Measurements from ENCODE around the gene ROR1.
"Not testable (repeated sequence)": the region's sequence is repeated elsewhere in the genome, so short reads cannot be mapped to it uniquely, and the experiment has no call there.

Gene ROR1

DNA sequence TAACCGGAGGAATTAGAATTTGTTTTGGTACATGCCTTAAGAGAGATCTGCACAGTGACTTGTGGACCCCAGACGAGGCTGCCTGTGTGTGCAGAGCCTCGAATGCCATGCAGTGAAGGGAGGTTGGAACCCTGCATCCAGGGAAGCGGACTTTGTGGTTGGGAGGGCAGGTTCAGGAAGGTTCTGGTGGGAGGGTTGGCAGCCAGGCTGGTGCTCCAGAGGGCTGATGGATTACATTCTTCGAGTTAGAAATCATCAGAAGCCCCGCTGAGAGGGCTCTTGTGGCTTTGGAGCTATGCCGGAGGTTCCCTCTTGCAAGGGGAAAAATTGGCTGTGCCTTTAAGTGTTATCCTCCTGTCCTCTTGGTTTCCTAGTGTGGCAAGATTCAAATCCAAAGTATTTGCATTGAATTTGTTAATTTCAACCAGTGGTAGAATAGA, 21.1 kb downstream of the ROR1 start:
- no peak for DNase-seq

DNA sequence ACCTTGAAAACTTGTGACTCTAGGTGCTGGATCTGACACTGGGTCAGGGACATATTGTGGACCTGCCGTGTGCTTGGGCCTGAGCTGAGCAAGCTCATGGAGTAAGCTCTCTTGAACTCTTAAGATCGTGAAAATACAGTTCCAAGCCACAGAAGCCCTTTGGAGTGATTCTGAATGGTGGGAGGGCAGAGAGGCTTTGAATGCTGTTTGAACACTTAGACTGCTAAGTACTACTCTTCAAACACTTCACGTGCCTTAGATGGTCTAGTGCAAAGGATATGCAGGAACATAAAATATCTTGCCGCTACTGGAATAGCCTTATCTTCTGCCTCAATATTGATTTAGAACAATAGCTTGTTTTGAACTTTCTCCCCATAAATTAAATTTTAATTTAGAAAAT, 21.6 kb downstream of the ROR1 start:
- no peak for DNase-seq

DNA sequence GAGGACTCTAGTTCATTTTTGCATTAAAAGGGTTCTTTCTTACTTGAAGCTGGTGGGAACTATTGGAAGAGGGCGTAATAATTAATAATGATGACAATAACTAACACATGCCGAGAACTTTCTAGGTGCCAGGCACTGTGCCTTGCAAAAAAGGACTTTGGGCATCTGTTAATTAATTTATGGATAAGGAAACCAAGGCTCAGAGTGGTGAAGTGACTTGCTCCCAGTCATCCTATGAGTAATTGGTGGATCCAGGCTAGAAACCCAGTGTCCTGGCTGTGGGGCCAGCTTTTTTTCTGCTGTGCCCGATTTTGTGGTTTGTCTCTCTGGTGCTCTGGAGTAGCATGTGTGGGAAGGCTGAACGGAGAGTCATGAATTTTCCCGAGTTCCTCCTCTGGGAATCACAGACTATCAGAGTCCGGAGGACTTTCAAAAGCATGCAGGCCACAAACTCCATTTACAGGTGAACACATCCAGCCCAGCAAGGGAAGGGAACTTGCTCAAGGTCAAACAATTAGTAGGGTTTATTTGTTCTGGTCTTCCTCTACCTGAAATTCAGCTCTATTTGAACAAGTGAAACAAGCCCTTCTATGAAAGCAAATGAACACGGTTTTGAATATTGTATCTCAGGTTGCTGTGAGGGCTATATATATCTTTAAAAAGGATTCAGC, 23.4 kb downstream of the ROR1 start:
- DNase-seq = no peak

DNA sequence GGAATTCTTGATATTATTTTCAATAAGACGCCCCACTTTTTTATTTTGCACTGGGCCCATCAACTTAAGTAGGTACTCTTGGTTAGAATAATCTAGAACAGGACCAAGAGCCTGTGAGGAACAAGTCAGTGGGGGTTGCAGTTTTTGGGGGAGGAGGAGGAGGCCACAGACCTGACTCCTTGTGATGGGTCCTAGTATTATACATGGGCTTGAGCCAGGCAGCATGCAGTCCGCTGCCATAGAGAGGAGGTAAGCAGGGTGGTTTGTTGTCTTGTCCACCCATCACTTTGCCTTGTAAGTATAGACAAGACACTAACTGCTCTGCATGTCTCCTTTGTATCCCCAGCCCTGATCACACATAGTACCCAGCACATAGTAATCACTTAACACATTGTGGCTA, 24.5 kb downstream of the ROR1 start:
- no peak for DNase-seq

DNA sequence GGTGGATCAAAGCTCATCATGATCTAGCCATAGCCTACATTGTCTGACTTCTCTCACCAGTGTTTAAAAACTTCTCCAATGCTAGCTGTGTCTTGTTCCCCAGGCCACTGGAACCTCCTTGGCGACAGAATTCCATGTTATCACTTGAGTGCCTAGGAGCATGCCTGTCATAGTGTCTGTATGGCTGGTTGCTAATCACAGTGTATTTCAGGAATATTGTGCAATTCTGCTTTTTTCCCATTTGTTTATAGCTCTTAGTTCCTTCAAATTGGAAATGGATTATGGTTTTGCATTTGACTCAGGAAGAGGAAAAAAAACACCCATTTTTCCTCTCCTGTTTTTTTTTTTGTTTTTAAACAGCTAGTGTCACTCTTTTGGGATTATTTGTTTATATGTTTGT, 25.5 kb downstream of the ROR1 start:
- no peak for DNase-seq

DNA sequence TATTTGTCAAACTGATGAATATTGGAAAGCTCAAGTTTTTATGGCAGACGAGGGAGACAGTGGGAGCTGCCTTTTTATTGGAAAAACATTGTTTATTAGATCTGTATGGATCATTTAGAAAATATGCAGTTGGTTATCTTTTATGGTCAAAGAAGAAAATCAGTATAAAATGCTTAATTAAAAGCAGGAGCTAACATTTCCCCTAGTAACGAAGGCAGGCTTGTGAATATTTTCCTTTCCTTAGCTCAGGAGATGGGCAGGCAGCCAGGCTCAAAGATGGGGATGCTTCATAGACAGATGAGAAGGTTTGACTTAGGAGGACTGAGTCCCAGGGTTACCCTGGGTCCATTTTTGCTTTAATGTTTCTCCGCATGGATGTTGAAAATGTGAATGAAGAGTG, 26.0 kb downstream of the ROR1 start:
- DNase-seq = no peak

DNA sequence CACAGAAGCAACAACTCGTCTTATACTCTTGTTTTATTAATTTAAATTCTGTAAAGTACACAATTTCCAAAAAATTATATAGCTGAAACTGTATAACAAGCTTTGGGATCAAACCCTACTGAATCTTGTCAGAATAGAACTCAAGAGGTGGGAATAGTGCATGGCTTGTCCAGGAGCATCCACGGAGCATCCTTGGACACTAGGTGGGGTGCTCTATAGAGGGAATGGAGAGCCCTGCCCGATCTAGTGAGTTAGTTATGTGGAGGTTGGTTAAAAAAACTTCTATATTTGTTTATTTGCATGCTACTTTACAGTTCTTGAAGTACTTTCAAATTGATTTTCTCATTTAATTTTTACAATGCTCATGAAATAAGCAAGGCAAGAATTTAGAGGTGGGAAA, 28.3 kb downstream of the ROR1 start:
- DNase-seq = no peak

DNA sequence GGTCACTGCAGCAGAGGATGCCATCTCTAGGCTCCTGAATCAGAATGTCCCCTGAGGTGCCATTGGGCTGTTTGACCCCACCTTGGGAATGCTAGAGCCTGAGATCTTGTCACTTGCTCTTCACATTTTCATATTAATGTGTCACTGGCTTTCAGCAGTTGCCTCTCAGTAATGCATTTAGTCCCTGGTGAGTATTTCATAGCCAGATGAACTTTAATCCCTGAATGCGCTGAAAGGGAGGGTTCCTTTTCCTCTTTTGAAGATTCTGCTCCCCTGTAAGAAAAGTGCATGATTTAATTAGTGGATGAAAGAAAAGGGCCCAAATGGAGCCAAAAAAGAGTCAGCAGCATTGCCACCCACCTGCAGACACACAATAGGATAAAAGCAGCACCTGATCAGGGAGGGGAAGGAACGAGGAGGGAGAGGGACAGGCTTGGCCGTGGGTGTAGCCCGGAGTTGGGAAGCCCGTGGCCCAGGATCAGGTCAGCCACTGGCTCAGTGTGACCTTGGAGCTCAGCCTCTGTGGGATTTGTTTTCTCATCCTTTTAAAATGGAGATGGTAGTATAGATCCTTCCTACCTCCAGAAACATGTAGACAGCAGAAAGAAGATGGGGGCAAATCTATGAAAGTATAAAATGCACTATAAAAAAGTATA, 31.1 kb downstream of the ROR1 start:
- no peak for DNase-seq

DNA sequence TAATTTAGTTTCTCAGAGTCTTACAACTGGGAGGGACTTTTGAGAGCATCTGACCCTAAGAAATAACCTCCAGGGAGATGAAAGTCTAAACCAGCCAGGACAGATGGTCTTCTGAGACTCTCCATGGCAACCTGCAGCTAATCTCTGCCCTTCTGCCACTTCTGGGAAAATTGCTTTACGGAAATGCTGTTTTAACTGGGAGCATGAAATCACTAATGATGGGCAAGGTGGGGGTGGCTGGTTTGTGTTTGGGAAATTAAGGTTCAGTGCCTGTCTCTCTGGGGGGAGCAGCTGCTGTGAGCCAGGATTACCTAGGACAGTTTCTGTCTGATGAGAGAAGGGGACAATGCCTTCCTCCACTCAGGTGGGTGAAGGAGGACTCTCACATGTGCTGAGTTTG, 33.2 kb downstream of the ROR1 start:
- DNase-seq = no peak

DNA sequence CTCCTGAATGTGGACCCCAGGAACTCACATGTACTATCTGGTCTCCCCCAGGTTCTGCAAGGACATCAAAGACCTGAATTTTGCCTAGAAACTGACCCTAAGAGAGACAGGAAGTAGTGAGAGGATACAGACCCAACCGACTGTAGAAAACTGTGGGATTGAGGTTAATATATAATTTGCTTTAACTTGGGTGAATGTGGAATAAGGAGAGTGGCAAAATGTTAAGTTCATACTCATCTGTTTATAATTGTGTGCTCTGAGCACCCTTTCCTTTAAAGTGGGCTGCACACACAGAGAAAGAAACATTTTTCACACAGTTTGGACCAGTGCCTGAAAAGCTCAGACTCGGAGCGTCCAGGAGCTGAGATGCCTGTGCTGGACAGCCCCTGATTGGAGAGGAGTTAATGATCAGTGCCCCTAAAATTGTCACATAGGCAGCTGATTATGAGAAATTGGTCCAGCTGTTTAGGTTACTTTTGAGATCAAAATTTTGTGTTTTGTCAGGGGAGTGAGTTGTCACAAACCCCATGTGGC, 37.2 kb downstream of the ROR1 start:
- DNase-seq = no peak

DNA sequence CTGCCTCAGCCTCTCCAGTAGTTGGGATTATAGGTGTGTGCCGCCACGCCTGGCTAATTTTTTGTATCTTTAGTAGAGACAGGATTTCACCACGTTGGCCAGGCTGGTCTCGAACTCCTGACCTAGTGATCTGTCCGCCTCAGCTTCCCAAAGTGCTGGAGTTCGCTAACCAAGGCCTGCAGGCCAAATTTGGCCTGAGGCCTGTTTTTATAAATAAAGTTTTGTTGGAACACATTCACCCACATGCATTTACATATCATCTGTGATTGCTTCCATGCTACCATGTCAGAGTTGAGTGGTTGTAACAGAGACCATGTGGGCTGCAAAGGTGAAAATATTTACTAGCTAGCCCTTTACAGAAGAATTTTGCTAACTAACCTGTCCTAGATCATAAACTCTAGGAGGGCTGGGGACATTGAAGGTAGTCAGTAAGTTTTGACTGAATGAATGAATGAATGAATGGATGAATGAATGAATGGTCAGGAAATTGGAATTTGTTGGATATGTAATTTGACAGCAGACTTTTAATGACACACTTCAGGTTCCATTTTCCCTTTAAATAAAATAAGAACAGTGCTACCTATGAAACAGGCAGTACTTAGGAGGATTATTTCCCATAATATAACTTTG, 38.4 kb downstream of the ROR1 start:
- DNase-seq = no peak

DNA sequence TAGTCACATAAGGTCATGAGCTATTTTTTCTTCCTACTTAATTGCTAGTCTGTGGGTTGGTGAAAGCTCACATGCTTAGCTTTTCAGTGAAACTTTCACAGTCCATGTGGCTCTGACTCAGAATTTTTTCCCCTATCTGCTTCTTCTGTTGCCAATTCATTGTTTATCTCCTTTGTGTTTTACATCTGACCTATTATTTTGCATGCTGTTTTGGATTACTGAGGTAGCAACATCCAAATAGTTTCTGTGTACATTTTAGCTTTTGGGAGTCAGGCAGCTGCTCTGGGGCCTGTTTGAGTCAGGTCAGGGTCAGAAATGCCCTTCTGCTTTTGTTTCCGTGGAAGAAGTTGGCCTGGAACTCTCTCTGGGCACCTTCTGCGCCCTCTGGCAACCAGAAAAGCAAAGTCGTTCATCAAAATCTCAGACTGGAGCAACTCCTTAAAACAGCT, 40.0 kb downstream of the ROR1 start:
- DNase-seq = no peak

DNA sequence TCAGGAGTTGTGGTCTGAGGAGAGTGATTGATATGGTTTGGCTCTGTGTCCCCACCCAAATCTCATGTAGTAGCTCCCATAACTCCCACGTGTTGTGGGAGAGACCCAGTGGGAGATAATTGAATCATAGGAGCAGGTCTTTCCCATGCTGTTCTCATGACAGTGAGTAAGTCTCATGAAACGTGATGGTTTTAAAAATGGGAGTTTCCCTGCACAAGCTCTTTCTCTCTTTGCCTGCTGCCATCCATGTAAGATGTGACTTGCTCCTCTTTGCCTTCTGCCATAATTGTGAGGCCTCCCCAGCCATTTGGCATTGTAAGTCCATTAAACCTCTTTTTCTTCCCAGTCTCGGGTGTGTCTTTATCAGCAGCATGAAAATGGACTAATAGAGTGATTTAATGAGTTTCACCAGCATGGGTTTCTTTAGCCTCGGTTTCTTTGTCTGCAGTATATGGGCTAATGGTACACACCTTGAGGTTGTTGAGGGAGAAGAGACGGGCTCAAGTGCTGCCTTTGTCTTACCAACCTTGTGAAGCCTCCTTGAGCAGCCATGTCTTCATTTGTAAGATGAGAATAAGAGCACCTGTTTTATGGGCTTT, 42.5 kb downstream of the ROR1 start:
- DNase-seq = not testable (repeated sequence)

DNA sequence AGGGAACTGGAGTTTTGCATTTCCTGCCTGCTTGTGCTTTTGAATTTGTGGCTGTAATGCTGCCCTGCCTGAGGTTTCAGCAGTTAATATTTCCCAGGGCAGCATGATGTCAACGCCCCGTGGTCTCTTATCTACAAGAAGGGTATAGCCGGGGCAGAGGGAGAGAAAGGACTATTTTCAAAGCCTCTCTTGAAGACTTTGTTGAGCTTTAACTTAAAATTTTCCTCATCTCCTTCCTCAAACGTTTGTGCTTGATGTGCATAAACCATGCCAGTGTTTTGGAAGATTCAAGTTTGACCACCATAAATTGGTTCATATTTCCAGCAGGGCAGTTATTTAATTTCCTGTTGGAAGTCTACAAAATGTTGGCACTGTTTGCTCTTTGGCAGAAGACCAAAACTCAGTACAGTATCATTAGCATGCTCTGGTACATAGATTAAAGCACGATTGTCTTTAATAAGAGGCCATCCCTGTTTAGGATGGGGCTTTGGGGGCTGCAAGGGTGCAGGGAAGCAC, 43.4 kb downstream of the ROR1 start:
- DNase-seq = no peak

DNA sequence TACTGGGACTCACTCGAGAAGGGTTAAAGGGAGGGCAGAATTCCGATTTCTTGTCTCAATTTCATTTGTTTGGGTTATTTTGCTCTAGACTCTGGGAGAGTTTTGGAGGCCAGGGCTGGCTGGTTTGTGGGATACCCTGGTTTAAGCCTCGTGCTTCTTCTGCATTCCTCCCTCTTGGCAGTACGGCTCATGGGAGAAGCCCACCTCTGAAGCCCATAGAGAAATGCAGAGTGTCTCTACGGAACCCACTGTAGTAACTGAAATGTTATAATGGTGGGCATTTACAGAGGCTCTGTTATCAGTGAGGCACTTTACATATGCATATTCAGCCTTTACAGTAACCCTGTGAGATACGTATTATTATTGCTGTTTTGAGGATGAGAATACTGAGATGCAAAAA, 43.9 kb downstream of the ROR1 start:
- DNase-seq = no peak

DNA sequence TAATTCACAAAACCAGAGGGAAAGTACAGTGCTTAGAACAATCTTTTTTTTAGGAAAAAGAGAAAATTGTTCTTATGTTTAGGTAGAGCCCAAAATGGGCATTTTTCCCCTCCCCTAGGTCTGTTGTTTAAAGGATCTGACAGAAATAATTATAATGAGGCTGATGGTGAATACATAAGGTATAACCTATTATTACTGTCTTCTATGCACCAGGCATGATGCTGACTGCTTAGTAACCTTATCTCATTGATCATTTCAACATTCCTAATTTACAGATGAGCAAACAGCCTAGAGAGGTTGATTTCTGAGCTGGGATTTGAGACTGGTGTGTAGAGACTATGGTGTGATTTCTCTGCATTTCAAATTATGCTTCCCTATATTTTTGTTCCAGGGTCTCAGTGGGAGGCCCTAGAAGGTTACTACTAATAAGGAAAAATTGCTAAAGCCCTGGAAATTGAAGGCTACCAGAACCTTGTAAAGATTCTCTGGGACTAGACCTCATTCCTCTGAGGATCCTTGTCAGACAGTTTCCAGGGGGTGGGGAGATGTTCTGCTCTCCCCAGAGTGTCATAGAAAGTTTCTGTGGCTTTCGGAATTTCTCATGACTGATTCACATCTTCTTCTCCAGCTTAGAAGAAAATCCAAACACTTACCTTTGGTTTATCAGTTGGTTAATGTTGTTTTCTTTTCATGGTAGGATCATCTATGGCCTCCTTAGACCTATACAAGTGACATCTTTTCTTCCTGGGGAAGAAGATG, 44.9 kb downstream of the ROR1 start:
- no peak for DNase-seq

DNA sequence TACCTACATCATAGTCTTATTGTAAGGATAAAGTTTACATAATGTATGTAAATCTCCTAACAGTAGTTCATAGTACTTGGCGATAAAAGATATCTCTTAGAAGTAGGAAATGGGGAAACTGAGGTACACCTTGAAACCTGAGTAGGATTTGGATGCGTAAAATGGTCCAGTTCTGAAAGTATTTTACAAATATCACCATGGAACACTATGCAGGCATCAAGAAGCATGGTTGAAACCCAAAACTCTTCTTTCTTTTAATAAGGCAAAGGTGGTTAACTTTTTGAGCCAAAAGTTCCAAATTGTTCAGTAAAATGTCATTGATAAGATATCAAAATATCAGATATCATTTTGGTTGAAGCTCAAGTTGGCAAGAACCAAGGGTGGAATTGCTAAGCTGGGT, 46.0 kb downstream of the ROR1 start:
- DNase-seq = no peak

DNA sequence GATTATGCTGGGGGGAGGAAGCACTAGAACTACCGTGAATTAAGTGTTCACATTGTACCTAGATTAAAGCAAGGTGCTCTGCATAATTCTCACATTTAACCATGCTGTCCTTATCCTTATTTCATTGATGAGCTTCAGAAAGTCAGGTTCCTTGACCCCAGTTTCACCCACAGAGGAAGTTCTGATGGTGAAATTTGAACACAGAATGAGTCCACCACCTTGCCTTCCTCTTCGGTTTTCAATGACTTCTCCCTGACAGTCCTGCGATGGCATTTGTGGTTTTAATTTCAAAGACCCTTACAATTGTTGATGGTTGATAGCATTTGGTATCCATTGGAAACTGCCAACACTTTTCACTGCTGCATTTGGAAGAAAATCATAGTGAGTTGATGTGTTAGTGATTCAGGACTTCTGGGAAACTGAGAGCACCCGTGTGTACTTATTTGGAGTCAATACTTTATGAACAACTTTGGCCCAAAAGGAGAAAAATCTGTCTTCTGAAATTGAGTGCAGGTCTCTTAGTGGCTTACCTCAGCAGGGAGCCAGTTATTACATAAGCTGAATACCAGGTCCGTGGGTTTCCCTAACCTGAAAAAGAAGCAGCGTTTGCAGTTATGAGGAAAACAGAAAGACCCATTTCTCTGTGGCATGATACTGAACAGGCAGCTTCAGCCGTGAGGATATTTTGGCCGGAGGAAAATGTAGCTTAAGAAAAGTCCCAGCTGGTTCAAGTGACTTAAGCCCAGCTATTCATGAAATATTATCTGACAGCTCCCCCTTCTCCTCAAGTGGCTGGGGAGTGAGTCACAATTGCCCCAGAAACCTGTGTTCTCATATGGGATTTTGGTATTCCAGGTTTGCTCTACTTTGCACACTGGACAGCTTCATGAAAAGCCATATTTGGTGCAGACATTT, 47.5 kb downstream of the ROR1 start:
- no peak for DNase-seq

DNA sequence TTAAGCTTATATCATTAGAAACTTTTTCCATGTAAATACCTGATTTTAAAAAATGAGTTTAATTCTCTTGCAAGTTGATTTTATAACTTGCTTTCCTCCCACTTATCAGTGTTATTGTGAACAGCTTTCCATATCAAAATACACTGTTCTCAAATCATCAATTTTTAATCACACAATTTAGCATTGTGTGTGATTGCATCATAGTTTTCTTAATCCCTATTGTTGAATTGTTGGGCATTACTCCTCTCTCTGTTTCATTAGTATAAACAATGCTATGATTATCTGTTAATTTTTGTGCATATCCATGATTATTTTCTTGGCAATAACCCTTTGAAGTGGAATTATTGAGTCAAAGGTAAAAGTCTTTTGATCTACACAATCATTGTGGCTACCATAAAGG, 48.7 kb downstream of the ROR1 start:
- DNase-seq = no peak

DNA sequence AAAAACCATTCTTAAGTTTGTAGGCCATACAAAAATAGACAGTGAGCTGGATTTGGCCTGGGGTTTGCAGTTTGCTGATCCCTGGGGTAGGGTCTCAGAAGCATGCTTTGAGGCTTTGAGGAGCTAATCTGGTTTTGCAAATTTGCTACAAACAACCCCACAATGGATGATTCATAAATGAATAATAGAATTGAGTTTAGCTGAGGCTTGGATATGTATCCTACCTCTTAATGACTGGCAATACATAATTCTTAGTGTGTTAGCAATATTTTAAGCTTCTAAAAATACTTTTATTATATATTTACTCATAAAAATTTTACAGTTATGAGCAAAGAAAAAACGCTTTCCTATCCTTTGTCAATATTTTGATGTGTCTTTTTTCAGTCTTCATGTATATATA, 50.6 kb downstream of the ROR1 start:
- no peak for DNase-seq

DNA sequence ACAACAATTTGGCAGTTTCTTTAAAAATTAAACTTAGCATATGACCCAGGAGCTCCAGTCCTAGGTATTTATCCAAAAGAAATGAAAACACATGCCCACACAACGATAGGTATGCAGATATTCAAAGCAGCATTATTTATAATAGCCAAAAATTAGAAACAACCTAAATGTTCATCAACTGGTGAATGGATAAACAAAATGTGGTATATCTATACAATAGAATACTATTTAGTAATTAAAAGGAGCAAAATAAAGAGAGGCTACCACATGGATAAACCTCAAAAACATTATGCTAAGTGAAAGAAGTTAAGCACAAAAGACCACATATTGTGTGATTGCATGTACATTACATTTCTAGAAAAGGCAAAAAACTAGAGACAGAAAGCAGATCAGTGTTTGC, 51.3 kb downstream of the ROR1 start:
- DNase-seq = no peak

Measured in stimulated activated CD4-positive, alpha-beta T cell treated with anti-CD3 and anti-CD28 coated beads, Interleukin-1b, Interleukin-23, amount 100 ng/mL, for 48 hours (primary cell).